Smooth muscle cell (in vitro differentiated cells): ENCODE results near the gene GP1BA. TPM values are rescaled to one million over a fixed set of nuclear protein-coding genes. Genes with fewer than 3 reads are reported as not detected.

Experiments
- DNase-seq: peaks from one replicate; lab custom pipeline; 2025; ENCODE audit not compliant: unreplicated experiment; lab: John Stamatoyannopoulos, UW
- H2AFZ ChIP-seq: fragments of 200-600 bp; sonication (generic); 2 replicates; pipeline ENCODE4 v1.6.0; 2016; ENCODE audit warnings: antibody characterized with exemption, low read depth, mild to moderate bottlenecking
- H3F3A ChIP-seq: fragments of 200-600 bp; sonication (generic); 2 replicates; pipeline ENCODE4 v1.6.0; 2017; ENCODE audit warnings: antibody characterized with exemption, low read depth
- H3K27ac ChIP-seq: fragments of 200-600 bp; sonication (generic); 2 replicates; pipeline ENCODE4 v1.5.1; 2016; ENCODE audit warnings: low read depth, mild to moderate bottlenecking
- H3K27me3 ChIP-seq: fragments of 200-600 bp; sonication (generic); 2 replicates; pipeline ENCODE4 v1.6.1; 2016; ENCODE audit warnings: low read depth, mild to moderate bottlenecking
- H3K36me3 ChIP-seq: fragments of 200-600 bp; sonication (generic); 2 replicates; pipeline ENCODE4 v1.5.1; 2016; ENCODE audit warnings: low read depth
- H3K4me1 ChIP-seq: fragments of 200-600 bp; sonication (generic); 2 replicates; pipeline ENCODE4 v1.5.1; 2016; ENCODE audit warnings: low read depth
- H3K4me2 ChIP-seq: fragments of 200-600 bp; sonication (generic); 2 replicates; pipeline ENCODE4 v1.6.0; 2016; ENCODE audit warnings: mild to moderate bottlenecking
- H3K4me3 ChIP-seq: fragments of 200-600 bp; sonication (generic); 2 replicates; pipeline ENCODE4 v1.5.1; 2016; ENCODE audit warnings: mild to moderate bottlenecking
- H3K79me2 ChIP-seq: fragments of 200-600 bp; sonication (generic); 2 replicates; pipeline ENCODE4 v1.6.0; 2016; ENCODE audit warnings: low read depth, mild to moderate bottlenecking
- H3K9ac ChIP-seq: fragments of 200-600 bp; sonication (generic); 2 replicates; pipeline ENCODE4 v1.6.0; 2016; ENCODE audit warnings: low read depth
- H3K9me3 ChIP-seq: fragments of 200-600 bp; sonication (generic); replicated peaks from 2 replicates; pipeline ENCODE4 v1.5.1; 2016; ENCODE audit warnings: low read depth
- H4K20me1 ChIP-seq: fragments of 200-600 bp; sonication (generic); 2 replicates; pipeline ENCODE4 v1.6.0; 2016; ENCODE audit warnings: low read depth
- CTCF ChIP-seq: fragments of 200-600 bp; sonication (generic); IDR thresholded peaks from 2 replicates; pipeline ENCODE4 v1.5.1; 2017; ENCODE audit warnings: borderline replicate concordance, mild to moderate bottlenecking, antibody characterized with exemption; ENCODE audit not compliant: insufficient read depth, poor library complexity, severe bottlenecking
- WGBS: methylation state at CpG from one replicate; pipeline ENCODE4 v1.1.7; 2016; ENCODE audit warnings: low lambda C conversion rate; 5-methylcytosine and 5-hydroxymethylcytosine counted together
- polyA plus RNA-seq: library from polyadenylated mRNA; unstranded; fragments of >200 nt; fragmentation: Nextera tagmentation; extraction: Ambion mirVana; gene quantifications from 2 replicates; pipeline ENCODE4 v1.2.1, GENCODE V29; 2016
- total RNA-seq: library from RNA; depleted of rRNA; stranded (reverse); fragments of >200 nt; gene quantifications from 2 replicates; pipeline ENCODE4 v1.2.3, GENCODE V29; 2014

The GP1BA gene
- total and polyA plus RNA-seq, 2 experiments from 2014 or later, result 0.07 TPM; not detected in 1

GRCh38 chr17:4974115-4974670 lies 42.1 kb downstream of the GP1BA start:
- Histone ChIP-seq H4K20me1 (peaks cover 49% of the 10 kb centered on the region), H3F3A (peaks cover 3% of the 10 kb centered on the region), H3K27ac (no peak overlapping the region), H3K4me3 (no peak overlapping the region), H3K79me2 (peaks cover 24% of the 10 kb centered on the region), H3K4me2 (no peak overlapping the region), H3K4me1 (peaks cover 5% of the 10 kb centered on the region), H3K36me3 (no peaks in the 10 kb centered on the region), H3K9me3 (no peaks in the 10 kb centered on the region), H2AFZ (no peak overlapping the region), H3K27me3 (no peaks in the 10 kb centered on the region), H3K9ac (no peak overlapping the region)
- DNase-seq, result no peak
- no peak for TF ChIP-seq CTCF
- WGBS, result 92% methylated on average over 9 of the region's 9 CpGs

- Histone ChIP-seq H4K20me1 (peaks cover 10% of the 10 kb centered on the region), H2AFZ (no peak overlapping the region), H3K79me2 (no peaks in the 10 kb centered on the region), H3K9ac (no peak overlapping the region), H3K4me1 (no peaks in the 10 kb centered on the region), H3K4me2 (no peak overlapping the region), H3K36me3 (no peaks in the 10 kb centered on the region), H3K27ac (no peak overlapping the region), H3K9me3 (no peaks in the 10 kb centered on the region), H3K27me3 (no peaks in the 10 kb centered on the region), H3K4me3 (no peak overlapping the region), H3F3A (peaks cover 3% of the 10 kb centered on the region)
- no peak for TF ChIP-seq CTCF
- DNase-seq, result no peak
Observed at GRCh38 chr17:4978726-4979125, 46.6 kb downstream of the GP1BA start.

GRCh38 chr17:4980644-4981216 lies 48.7 kb downstream of the GP1BA start:
- peaks cover 3% of the 10 kb centered on the region for H3F3A ChIP-seq
- no peak overlapping the region for H2AFZ ChIP-seq
- no peak for DNase-seq
- H3K4me2 ChIP-seq, result no peak overlapping the region
- H3K9ac ChIP-seq, result no peak overlapping the region
- H3K4me3 ChIP-seq, result no peak overlapping the region
- H3K27ac ChIP-seq, result no peak overlapping the region
- H3K36me3 ChIP-seq, result no peaks in the 10 kb centered on the region
- no peaks in the 10 kb centered on the region for H3K9me3 ChIP-seq
- 49% methylated on average over 5 of the region's 6 CpGs for WGBS
- no peaks in the 10 kb centered on the region for H3K27me3 ChIP-seq
- H4K20me1 ChIP-seq, result peaks cover 4% of the 10 kb centered on the region
- H3K4me1 ChIP-seq, result no peaks in the 10 kb centered on the region
- no peaks in the 10 kb centered on the region for H3K79me2 ChIP-seq
- TF ChIP-seq CTCF, result peak; percentile 59

- Histone ChIP-seq H3K27ac (no peak overlapping the region), H4K20me1 (peaks cover 4% of the 10 kb centered on the region), H2AFZ (no peak overlapping the region), H3K9ac (no peak overlapping the region), H3K4me3 (no peak overlapping the region), H3K36me3 (no peaks in the 10 kb centered on the region), H3F3A (no peaks in the 10 kb centered on the region), H3K27me3 (no peaks in the 10 kb centered on the region), H3K4me1 (no peaks in the 10 kb centered on the region), H3K79me2 (no peaks in the 10 kb centered on the region), H3K4me2 (no peak overlapping the region), H3K9me3 (no peaks in the 10 kb centered on the region)
- no peak for TF ChIP-seq CTCF
- 89% methylated on average over 5 of the region's 5 CpGs for WGBS
- no peak for DNase-seq
Observed at GRCh38 chr17:4982305-4982704, 50.2 kb downstream of the GP1BA start.
